ENCODE data around the gene PHF23. TPM values are rescaled to one million over a fixed set of nuclear protein-coding genes. Genes with fewer than 3 reads are reported as not detected.

Gene PHF23
- polyA plus RNA-seq, 3 donors: 11.5 to 29.4 (median 24.4) TPM

DNA sequence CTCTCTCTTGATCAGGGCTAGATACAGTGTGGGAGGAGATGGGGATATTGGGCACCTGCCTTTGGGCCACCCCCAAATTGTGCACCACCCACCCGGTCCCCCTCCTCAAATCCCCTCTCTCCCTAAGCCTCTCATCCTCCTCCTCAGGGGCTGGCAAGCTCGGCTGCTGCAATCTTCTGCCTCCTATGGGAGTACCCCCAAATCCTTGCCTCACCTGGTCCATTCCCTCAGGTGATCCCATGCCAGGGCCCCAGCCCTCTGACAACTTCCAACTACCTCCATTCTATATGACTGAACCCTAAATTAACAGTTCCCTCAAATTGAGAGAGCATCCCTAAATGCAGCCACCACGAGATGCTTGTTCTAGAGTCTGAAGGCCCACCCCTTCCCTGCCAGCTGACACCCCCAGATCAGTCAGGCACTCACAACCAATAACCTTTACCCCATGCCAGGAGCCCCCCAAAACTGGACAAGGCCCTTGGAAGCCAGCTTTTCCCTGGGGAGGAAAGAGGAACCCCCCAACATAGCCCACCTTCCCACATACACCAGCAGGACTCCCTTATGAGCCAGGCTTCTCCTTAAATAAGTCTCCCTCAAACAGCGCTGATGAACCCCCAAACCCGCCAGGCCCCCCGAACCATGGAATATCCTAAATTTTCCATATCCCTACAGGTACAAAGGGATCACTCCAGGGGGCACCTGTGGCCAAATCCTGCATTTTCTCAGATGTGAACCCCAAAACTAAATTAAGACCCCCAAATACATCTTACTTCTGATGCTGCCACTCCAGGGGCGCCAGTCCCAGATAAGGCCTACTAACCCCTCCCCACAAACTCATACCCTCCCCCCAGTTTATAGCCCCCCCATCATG, 22.8 kb downstream of the PHF23 start:
- no peak overlapping the region for H3K27ac ChIP-seq (ENCODE audit: low read depth, low read length)
- 22 to 34% (median 25%) methylated on average over 7 of the region's 7 CpGs for WGBS, 3 donors

DNA sequence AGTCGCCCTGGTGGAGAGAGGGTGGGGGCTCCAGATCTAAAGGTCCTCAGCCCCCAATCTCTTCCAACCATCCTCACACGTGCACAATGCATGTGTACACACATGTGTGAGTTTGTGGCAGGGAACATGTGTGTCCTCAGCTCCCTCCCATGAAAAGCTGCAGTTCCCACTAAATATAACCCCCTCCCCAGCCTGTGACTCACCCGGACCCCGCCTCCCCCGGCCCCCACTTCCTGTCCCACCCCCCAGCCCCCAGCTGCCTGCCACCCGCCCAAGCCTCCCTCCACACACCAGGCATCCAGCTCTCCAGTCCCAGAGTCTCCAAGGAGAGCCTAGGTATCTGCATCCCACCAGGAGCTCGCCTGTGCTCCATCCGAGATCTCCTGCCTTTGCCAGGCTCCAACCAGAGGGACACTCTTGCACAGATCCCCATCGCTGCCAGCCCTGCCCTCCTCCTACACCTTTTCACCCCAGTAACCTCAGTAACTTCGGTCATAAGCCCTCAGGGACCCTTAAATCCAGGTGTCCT, 23.5 kb downstream of the PHF23 start:
- WGBS, 3 donors: 8 to 27% (median 18%) methylated on average over 9 to 10 of the region's 10 CpGs
- H3K27ac ChIP-seq (ENCODE audit: low read depth, low read length): no peak overlapping the region

DNA sequence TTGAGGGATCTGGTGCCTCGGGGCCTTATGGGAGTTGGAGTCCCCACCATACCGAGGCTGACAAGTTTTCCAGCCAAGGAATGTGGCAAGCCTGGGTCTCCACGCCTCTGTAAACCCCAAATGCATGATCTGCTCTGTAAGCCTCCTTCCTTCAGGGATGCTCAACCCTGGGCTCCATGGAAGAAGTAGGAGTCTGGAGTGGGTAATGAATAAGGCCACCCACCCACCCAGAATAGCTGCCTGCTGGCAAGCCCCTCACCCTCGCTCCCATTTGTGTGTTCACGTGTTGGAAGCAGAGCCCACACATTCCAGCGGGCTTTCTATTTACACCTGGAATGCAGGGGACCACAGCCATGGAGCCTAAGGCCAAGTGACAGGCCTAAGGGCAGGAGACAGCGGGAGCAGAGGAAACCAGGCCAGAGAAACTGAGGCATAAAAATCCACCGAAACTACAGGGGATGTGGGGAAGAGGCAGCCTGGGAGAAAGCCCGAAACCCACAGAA, 24.1 kb downstream of the PHF23 start:
- 21 to 28% (median 22%) methylated on average over 9 of the region's 9 CpGs for WGBS, 3 donors
- H3K27ac ChIP-seq (ENCODE audit: low read depth, low read length): no peak overlapping the region

- WGBS, 3 donors: 0 to 1% (median 1%) methylated on average over 44 to 45 of the region's 45 CpGs
- H3K27ac ChIP-seq (ENCODE audit: low read depth, low read length): no peak overlapping the region
Measured at GRCh38 chr17:7214300-7215135, 24.7 kb downstream of the PHF23 start.

- no peak overlapping the region for H3K27ac ChIP-seq (ENCODE audit: low read depth, low read length)
- 2 to 5% (median 3%) methylated on average over 15 of the region's 15 CpGs for WGBS, 3 donors
Measured at GRCh38 chr17:7213895-7214299, 25.4 kb downstream of the PHF23 start.

DNA sequence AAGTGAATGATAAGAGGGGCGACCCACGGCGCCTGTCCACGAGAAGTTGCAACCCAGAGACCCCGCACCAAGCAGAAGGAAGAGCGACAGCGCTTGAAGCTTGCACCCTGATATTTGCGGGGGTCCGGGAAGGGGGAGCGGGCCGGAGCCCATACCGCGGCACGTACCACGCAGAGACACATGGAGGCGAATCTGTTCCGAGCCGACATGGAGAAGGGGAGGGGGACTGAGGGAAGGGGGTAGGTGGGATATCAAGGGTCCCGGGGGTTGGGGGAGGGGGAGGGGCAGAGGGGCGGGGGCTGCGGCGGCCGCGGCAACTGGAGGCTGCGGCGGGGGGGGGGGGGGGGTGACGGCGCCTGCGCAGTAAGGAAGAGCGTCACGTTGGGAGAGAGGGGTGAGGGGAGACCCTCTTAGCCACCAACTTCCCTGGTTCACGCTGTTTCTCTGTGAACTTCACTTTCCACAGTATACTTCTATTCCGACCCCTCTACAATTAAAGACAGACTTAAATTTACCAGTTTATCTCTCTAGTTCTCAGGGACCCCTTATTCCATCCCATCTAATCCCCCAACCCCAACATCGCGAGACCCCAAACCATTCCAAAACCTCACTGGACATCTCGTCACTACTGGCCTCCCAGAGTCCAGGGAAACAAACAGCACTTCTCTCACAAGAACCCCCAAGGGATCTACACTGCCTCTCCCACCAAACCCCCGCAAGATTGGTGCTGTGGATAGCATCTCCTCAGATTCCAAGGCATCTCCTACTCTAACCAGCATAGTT, 27.6 kb downstream of the PHF23 start:
- H3K27ac ChIP-seq (ENCODE audit: low read depth, low read length): no peak overlapping the region
- 39 to 62% (median 58%) methylated on average over 24 to 34 of the region's 37 CpGs for WGBS, 3 donors

- 82 to 91% (median 85%) methylated on average over 9 of the region's 9 CpGs for WGBS, 3 donors
- no peak overlapping the region for H3K27ac ChIP-seq (ENCODE audit: low read depth, low read length)
Measured at GRCh38 chr17:7208754-7209460, 30.4 kb downstream of the PHF23 start.

DNA sequence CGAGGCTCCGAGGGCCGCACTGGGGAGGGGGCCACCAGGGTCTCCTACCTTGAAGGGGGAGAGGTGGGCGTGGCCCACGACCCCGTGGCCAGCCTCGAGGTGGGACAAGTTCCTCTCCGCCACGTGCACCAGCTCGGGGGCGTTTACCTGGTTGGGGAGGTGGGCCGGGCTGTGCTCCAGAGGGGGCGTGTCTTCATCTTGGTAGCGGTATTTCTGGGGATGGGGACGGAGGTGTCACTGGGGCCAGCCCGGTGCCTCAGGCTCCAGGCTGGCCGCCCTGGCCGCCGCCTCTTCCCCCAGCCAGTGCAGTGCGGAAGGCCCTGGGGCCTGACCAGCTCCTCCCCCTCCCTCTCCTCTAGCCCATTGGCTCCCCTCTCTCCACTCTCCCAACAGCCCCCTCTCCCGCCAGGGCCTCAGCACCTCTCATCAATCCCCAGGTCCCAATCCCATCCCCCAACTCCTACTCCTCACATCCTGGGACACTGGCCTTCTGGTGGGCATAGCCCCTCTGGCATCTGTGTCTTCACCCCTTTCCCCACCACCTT, 31.2 kb downstream of the PHF23 start:
- 49 to 71% (median 58%) methylated on average over 21 of the region's 21 CpGs for WGBS, 3 donors
- H3K27ac ChIP-seq (ENCODE audit: low read depth, low read length): no peak overlapping the region

GRCh38 chr17:7207120-7208001, 31.9 kb downstream of the PHF23 start:
- H3K27ac ChIP-seq (ENCODE audit: low read depth, low read length): no peak overlapping the region
- 65 to 80% (median 68%) methylated on average over 21 to 24 of the region's 24 CpGs for WGBS, 3 donors

GRCh38 chr17:7205561-7205960, 33.7 kb downstream of the PHF23 start:
- H3K27ac ChIP-seq (ENCODE audit: low read depth, low read length): no peak overlapping the region

DNA sequence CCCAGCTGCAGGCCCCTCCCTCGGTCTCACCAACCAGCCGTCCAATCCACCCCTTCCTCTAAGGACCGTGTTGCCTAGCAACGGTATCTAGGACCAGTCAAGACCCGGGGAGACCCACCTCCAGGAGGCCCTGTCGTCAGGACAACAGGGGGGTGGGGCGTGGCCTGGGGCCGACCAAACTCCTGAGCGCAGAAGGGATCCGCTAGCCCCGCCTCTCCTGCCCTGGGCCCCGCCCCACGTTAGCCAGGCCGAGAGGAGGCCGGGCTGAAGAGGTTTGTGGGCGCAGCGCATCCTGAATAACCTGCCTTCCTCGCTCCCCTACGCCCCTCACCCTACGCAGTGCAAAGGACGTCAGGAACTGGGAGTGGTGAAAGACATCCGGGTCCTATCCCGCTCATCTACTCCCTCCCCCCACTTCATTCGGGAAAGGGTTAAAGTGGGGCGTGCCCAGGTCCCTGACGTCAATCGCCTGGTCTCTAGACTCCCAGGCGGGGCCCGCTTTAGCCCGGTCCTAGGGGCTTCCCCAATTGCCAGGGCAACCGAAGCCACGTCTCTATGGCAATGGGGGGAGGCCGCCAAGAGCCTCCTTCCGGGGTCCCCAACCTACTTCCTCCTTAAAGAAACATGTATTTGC, 34.3 kb downstream of the PHF23 start:
- no peak overlapping the region for H3K27ac ChIP-seq (ENCODE audit: low read depth, low read length)
- WGBS, 3 donors: 0 to 2% (median 1%) methylated on average over 34 of the region's 34 CpGs

More at GRCh38 chr17:7205561-7205960, 33.7 kb downstream of the PHF23 start:
- WGBS, 3 donors: 41 to 66% (median 51%) methylated on average over 15 of the region's 15 CpGs

DNA sequence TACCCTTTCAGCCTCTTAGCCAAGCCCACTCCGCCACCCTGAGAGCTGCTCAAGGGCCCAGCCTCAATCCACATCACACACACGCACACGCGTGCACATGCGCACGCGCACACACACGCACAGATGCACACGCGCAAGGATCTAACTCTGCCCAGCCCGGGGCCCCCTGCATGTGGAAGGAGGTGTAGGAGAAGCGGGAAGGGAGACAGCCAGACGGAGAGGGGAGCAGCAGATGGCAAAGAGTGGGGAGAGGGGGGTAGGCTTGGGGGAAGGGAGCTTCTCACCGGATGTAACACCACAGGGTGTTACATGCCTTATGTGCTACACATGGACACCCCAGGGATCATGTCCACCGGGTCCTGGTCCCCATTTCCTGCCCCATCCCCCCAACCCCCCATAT, 34.9 kb downstream of the PHF23 start:
- H3K27ac ChIP-seq (ENCODE audit: low read depth, low read length): no peak overlapping the region
- 72 to 82% (median 81%) methylated on average over 15 of the region's 15 CpGs for WGBS, 3 donors

- 92 to 93% (median 93%) methylated on average over 16 of the region's 16 CpGs for WGBS, 3 donors
Measured at GRCh38 chr17:7203391-7203790, 35.9 kb downstream of the PHF23 start.

GRCh38 chr17:7196651-7197401, 42.4 kb downstream of the PHF23 start:
- no peak overlapping the region for H3K27ac ChIP-seq (ENCODE audit: low read depth, low read length)
- WGBS, 3 donors: 90 to 92% (median 92%) methylated on average over 22 of the region's 22 CpGs

More at GRCh38 chr17:7203391-7203790, 35.9 kb downstream of the PHF23 start:
- H3K27ac ChIP-seq (ENCODE audit: low read depth, low read length): no peak overlapping the region

DNA sequence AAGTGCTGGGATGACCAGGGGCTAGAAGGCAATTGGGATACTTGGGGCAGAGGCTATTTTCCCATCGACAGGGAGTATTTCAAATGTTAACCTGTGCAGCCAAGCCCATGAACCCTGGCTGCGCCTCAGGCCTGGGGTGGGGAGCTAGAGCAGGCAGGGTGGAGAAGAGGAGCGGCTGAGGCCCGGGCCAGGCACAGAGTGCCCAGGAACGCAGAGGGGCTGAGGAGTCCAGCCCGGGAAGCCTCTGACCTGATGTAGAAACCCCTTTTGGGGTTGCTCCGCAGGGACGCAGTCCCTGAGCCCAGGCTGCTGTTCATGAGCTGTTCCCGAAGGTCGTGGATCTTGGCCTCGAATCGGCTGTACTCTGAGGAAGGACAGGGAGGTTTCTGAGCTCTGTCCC, 43.3 kb downstream of the PHF23 start:
- no peak overlapping the region for H3K27ac ChIP-seq (ENCODE audit: low read depth, low read length)
- WGBS, 3 donors: 93 to 95% (median 94%) methylated on average over 12 of the region's 12 CpGs

Measured in adipose tissue (tissue), 3 donors.